T-helper 1 cell treated with Interleukin-12 subunit alpha and Interleukin-12 subunit beta and Interleukin-4 antibody, amounts not matched to agents 30 ng/mL and 1 ng/mL, for 36 hours (primary cell): Measurements from ENCODE around the gene SYCE1L. TPM values are rescaled to one million over a fixed set of nuclear protein-coding genes. Genes with fewer than 3 reads are reported as not detected.

Experiments
- intact Hi-C: fragments of 100-400 bp; cut with micrococcal nuclease; formaldehyde crosslinking; loops from one replicate; pipeline ENCODE4 v1.15.1; 2024
- total RNA-seq: library from RNA; stranded (reverse); gene quantifications from 2 replicates; pipeline ENCODE4 v1.2.3, GENCODE V29; 2022

Gene SYCE1L
- total RNA-seq, 1 donor from 2014 or later = 1.3 TPM

DNA sequence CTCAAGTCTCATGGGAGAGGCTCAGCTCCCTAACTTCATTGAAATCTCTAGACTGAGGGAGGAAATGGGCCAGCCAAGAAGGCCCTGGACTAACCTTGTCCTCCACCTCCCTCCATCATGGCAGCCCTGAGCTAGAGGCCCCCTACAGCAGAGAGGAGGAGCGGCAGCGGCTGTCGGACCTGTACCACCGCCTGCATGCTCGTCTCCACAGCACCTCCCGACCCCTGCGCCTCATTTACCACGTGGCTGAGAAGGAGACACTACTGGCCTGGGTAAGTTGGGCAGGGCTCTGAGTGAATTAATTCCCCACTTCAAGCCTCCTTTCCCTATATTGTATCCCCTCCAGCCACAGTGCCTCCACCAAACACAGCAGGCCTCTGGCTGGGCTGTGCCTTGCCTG, 3.8 kb upstream of the SYCE1L start:
- intact Hi-C loops = no loop called here

DNA sequence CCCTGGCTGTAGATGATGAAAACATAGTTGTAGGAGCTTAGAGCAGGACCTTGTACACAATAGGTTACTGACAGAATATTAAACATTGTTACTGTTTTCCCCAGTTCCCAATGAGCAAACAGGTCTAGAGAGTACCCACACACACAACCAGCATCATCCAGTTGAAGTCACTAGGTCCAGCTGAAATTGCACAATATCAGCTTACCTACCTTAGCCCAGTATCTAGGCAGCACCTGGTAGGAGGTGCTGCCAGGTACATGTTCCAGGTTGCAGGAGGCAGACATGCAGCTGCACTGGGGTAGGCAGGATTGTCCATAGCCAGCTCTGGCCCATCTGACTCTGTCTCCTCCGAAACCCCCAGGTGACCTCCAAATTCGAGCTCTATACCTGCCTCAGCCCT, 1.5 kb upstream of the SYCE1L start:
- intact Hi-C loops = no loop called here

DNA sequence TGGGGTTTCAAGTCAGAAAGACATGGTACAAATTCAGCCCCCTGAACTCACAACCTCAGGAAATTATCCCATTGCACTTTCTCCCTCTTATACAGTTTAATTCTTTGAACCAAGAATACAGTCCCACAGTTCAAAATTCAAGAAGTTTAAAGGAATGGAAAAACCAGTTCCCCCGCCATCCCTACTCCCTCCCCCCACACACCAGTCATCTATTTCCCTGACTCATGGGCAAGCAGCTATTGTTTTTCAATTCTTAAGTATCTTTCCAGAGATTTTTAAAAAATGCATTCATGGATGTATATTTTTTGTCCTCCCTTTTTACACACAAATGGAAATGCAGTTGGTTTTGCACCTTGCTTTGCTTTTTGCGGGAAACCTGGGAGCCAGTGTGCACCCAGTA, 7.3 kb downstream of the SYCE1L start:
- intact Hi-C loops = no loop called here

DNA sequence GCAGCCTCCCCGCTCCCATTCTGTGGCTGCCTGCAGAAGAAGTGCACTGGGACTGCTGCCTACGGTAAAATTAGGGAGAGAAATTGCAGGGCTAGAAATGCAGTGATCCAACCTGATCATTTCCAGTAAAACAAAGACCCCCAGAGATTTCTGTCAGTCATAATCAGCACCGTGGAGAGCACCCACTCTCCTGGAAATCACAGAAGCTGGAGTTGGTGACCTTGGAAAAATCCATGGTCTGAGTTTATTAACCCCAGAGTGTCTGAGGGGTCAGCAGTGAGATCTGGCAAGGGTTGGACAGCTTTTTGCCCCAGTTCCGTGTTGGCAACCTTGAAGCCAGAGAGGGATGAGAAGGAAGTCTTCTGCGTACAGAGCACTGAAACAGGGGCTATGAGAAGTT, 7.8 kb downstream of the SYCE1L start:
- intact Hi-C loops = no loop called here

DNA sequence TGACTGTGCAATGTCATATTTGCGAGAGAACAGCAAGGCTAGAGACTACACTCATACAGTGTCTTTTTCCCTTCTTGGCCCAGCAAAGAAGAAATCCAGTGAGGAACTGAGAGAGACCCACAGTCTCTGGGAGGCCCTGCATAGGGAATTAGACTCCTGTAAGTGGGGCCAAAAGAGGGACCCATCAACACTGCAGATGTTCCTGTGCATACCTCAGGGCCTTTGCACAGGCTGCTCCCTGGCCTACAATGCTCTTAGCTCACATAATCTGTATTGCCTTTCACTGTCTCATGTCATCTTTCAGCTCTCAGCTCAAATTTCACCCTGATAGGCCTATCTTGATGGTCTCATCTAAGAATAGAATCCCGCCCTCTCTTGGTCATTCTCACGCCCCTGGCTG, 9.2 kb downstream of the SYCE1L start:
- intact Hi-C loops = no loop called here

DNA sequence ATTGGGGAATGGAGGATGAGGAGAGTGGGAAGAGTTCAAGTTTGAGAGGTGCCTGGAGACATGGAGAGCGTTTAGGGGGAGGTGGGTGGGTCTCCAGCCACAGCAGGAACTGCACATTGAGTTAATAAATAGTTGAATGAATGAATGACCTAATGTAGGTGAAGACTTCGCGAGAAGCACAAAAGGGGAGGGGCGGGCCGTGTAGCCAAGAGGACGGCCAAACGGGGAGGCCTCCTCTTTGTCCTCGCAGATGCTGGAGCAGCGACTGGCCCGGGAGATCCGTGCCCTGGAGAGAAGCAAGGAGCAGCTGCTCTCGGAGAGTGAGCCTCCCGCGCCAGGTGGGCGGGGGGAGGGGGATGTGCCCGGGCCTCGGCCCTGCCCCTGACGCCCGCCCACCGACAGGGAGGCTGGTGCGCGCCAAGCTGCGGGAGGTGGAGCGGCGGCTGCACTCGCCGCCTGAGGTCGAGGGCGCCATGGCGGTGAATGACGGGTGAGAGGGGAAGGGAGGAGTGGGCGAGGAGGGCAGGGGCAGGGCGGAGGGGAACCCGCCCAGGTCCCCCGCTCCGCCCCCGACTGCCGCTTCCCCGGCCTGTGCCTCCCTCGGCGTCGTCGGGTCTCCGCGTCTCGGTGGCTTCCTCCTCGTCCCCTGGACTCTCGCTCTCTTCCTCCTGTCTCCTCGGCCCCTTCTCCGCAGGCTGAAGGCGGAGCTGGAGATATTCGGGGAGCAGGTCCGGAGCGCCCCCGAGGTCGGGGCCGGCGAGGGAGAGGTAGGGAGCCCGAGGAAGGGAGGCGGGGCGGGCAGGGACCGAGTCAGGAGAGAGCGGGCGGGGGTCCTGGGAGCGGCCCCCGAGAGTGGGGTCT, 12.9 kb downstream of the SYCE1L start:
- intact Hi-C loops = loop anchor here (1.0 kb wide), 4 partner anchors 21 to 1564 kb away; partner anchors contain the start of genes MON1B, NUDT7 and WWOX

DNA sequence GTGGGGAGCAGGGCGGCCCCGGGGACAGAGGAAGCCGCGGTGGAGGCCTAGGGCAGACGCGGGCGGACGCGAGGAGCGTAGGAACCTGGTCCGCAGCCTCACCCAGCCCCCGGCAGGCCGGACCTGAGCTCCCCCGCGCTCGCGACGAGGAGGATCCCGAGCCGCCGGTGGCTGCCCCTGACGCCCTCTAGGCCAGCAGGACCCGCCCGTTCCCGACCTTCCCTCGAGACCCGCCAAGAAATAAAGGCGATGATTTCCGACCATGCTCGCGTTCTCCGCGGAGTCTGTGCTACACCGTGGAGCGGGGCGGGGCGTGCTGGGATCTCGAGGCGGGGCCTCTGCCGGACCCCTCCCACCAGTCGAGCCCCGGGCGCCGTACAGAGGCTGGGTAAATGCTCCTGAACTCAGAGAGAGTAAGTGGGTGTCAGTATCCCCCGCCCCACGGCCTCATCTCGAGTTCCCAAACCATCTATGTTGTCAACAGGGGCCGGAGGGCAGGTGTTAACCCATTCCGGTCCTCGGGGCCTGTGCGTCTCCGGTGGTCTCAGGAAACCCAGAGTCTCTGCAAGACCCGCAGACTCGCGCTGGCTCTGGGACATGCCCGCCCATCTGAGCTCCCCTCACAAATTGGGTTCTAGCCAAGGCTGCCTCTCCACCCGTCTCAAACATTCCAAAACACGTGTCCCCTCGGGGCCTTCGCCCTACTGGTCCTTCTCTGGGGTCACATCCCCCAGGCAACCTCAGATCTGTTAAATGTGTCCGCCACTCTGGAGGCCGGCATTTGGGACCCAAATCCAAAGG, 13.7 kb downstream of the SYCE1L start:
- intact Hi-C loops = loop anchor here (1.0 kb wide), 7 partner anchors 10 to 1696 kb away; partner anchors contain the start of genes MON1B, NUDT7 and WWOX

DNA sequence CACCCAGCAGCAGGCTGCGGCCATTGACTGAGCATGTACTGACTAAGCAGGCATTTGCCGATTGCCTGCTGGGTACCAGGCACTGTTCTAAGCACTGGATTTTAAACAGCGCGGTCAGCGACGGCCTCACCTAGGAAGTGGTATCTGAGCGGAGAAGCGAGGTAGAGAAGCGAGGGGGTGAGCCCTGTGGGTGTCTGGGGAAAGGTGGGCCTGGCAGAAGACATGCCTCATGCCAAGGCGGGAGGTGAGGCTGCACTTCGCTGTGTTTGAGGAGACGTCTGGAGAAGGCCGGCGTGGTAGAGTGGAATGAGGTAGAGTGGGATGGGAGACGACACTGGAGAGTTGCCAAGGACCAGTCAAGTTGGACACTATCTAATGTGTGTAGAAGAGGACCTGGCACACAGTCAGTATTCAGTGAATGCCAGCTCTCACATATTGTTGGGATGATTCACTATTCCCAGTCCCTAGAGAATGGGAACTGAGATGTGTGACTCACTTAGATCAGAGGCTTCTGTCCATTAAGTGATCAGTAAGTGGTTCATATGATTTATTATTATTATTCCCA, 14.4 kb downstream of the SYCE1L start:
- intact Hi-C loops = loop anchor here (1.0 kb wide), 3 partner anchors 10 to 1696 kb away; no protein-coding TSS in a partner anchor

DNA sequence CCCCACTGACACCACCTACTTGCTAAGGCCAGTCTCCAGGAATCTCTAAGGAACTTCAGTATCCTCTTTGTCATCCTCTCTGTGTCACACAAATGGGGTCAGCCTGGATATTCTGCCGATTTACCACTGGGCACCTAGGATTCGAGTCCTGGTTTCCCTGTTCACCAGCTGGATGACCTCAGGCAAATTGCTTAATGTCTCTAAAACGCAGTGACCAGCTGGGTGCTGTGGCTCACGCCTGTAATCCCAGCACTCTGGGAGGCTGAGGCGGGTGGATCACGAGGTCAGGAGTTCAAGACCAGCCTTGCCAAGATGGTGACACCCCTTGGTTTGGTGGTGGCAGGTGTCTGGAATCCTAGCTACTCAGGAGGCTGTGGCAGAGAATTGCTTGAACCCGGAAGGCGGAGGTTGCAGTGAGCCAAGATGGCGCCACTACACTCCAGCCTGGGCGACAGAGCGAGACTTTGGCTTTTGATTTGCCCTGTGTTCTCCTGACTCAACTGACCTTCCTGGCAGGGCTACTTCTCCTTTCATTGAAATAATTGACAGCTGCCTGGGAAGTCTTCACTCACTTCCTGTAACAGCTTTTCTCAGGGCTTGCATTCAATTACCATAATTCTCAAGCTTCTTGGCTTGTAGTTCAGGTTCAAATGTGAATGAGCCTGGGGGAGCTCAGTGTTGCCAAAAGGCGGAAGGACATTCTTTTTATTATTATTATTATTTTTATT, 15.4 kb downstream of the SYCE1L start:
- intact Hi-C loops = no loop called here

DNA sequence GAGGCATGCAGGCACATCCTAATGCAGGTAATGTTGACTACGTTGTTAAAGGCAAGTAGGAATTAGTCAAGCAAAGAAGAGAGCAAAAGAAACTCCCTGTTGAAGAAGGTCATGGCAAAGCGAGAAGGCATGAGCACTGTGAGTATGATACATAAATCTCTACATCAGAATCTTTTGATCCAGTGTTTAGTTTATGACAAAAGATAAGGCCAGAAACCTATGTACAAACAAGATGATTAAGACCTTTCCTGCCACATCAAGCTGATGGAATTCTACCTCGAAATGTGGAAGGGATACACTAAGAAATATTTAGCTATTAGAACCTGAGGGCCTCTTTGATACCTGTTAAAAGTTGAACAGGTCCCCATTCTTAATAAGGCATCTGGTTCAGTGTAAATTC, 20.2 kb downstream of the SYCE1L start:
- intact Hi-C loops = no loop called here

DNA sequence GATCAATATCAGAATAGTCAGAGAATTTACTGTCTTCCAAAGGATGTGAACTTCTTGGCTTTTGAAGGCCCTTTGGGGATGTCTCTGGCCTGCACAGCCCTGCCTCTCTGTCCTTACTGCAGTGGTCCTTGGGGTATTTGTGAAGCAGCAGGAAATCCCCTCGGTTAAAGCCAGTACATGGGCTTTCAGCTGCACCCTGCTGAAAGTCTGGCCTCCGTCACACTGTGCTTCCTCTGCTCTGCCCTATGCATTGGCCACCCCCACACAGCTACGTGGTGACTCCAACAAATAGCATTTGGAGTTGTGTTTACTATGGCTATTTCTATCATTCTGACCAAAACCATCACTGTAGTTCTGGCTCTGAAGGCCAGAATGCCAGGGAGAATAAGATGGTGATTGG, 21.2 kb downstream of the SYCE1L start:
- intact Hi-C loops = no loop called here

DNA sequence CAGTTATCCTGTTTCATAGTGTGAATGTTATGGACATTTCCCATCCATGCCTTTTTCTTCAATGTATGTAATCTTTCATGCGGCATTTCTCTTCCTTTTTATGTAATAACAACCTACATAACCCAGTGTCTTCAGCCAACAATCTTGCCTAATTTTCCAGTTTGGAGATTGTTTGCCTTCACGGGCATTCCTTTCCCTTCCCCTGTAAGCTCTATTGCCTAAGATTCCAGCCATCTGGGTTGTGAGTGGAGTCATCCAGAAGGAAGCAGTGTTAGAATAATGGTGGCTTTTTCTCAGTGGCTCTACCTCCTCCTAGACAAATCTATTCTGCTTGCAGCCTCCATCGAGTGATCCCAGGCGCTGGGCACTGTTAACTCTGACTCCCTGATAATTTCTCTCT, 22.3 kb downstream of the SYCE1L start:
- intact Hi-C loops = no loop called here

DNA sequence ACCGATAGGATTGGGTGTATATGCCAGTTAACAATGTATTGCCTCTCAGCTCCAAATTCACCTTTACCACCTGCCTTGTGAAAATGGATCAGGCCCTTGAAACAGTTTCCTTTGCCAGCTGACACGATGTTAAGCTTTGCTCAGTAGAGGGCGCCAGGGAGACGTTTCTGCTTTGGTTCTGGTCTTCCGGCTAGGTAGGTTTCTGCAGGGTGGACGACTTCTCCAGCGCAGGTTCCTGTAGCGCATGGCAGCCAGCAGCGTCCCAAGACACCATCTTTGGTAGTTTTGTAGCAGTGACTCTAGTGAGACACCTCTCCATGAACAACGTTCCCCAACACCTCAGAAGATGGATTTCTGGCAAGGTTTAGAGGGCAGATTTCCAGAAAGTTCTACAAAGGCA, 24.0 kb downstream of the SYCE1L start:
- intact Hi-C loops = loop anchor here (1.0 kb wide), 1 partner anchor 10 kb away; no protein-coding TSS in a partner anchor

DNA sequence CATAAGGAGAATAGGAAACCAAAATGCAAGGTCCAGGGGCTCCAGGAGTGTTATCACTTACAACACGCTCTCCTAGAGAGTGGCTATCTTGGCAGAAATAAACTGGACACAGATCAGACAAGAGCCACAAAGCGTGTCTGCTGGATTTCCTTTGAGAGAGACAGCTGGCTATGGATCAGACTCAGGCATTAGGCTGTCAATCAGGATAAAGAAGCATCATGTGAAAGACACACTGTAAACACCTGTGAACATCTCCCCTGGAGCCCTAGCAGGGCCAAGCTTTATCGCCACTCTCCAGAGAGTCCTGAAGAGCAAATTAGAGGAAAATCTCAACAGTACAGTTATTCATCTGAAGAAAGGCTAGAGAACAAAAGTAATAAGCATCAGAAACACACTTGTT, 26.0 kb downstream of the SYCE1L start:
- intact Hi-C loops = no loop called here

DNA sequence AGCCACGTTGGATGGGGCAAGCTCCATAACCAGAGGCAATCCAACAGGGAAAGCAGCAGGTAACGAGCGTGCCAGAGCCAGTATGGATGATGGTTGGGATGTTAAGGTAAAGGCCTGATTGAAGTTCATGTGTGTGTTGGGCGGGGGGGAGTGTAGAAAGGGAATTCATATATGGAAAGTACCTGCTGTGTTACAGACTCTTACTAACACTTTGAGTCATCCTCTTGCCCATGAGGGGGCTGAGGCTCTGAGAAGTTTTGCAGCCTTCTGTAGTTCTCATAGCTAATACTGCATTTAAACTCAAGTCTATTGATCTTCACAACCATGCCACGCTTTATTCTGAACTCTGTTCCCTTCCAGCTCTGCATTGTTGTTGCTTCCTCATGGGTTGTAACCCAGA, 28.5 kb downstream of the SYCE1L start:
- intact Hi-C loops = no loop called here

DNA sequence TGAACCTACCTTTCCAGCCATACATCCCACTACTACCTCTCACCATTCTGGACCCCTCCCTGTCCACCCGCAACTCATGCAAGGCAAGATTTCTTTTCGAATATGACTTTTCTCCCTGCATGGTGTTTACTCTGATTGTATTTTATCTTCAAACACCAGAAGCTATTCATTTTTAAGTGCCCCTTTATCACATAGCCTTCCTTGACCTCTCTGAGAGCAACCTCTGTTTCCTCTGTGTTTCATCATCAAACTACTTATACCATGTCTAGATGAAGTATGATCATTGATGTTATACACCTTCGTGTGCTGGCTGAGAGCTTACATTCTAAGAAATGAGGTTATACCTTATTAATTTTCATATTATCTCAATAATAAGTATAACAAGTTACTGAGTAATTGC, 31.8 kb downstream of the SYCE1L start:
- intact Hi-C loops = no loop called here

DNA sequence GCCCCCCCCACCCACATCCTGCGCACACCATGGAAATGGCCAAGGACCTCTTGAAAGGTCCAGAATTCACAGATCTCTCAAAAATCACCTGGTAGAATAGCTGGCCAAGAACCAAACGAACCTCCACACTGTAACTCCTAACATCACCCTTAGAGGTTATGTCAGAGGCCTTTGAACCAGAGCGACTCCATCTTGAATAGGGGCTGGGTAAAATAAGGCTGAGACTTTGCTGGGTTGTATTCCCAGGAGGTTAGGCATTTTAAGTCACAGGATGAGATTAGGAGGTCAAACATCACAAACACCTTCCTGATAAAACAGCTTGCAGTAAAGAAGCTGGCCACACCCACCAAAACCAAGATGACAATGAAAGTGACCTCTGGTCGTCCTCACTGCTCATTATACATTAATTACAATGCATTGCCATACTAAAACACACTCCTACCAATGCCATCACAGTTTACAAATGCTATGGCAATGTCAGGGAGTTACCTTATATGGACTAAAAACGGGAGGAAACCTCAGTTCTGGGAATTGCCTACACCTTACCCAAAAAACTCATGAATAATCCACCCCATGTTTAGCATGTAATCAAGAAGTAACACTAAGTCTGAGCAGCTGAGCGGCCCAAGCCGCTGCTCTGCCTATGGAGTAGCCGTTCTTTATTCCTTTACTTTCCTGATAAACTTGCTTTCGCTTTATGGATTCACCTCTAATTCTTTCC, 34.8 kb downstream of the SYCE1L start:
- intact Hi-C loops = no loop called here

DNA sequence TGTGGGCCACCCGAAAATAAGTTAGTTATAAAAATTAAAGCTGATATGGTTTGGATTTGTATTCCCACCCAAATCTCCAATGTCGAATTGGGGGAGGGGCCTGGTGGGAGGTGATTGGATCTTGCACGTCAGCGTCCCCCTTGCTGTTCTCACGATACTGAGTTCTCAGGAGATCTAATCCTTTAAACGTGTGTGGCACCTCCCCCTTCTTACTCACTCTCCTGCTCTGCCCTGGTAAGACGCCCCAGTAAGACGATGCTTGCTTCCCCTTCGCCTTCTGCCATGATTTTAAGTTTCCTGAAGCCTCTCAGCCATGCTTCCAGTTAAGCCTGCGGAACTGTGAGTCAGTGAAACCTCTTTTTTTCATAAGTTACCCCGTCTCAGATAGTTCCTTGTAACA, 35.4 kb downstream of the SYCE1L start:
- intact Hi-C loops = loop anchor here (5.0 kb wide), 1 partner anchor 223 kb away; no protein-coding TSS in a partner anchor

DNA sequence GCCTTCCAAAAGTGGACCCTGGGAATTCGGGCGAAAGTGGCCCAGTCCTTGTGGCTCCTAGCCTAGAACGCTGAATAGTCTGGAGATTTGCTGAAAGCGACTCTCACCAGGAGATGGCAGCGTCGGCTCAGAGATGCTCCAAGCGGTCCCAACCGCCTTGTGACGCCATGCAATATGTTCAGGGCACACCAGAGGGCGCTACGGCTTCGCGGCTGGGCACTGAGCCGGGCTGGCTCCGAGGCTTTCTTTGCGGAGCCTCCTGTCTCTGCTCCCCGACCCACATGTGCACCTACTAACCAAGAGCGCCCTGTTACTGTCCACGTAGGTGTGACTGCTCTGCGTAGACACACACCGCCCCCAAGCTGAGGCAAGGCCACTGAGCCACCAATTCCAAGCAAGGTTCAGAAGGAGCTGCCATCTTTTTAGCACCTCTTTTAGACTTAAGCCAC, 36.9 kb downstream of the SYCE1L start:
- intact Hi-C loops = loop anchor here (1.0 to 5.0 kb wide), 10 partner anchors 23 to 863 kb away; partner anchors contain the start of gene WWOX

DNA sequence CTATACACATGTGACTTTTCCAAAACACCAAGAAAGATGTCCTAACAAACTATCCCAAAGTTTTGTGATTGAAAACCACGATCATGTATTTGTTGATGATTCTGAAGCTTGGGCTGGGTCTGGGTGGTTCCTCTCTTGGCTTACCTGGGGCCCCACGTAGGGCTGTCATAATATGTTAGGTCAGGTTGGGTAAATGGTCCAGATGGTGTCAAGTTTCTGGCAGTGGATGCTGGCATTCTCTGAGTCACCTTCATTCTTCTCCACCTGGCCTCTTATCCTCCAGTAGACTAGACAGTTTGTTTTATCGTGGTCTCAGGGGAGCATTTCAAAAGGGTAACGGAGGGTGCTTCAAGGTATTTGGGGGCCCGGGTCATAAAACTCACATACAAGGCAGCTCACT, 39.4 kb downstream of the SYCE1L start:
- intact Hi-C loops = loop anchor here (5.0 kb wide), 1 partner anchor 219 kb away; no protein-coding TSS in a partner anchor
